Mesendoderm (in vitro differentiated cells): ENCODE results near the gene TUBG2.

Experiments used
- small RNA-seq: library from polyadenylated mRNA; stranded (forward); fragments of <200 nt; extraction: miRNeasy Mini kit (QIAGEN cat#:217004); gene quantifications from one replicate; pipeline ENCODE3, GENCODE V24; 2013; ENCODE audit not compliant: insufficient read depth

Gene TUBG2

Small RNA genes within 50 kb of the gene (small RNA-seq; reads per million reads assigned to genes)
- 0.54 reads per million for gene MIR6780A
